WTC11 (cell line): Measurements from ENCODE around the gene CDCA4. TPM values are rescaled to one million over a fixed set of nuclear protein-coding genes. Genes with fewer than 3 reads are reported as not detected.

ENCODE experiments used
- ATAC-seq: fragments of 200-7000 bp; cut with Tn5 transposase; 2 replicates; pipeline ENCODE4 v1.10.0; 2021; ENCODE audit warnings: mild to moderate bottlenecking, moderate library complexity
- CTCF ChIA-PET: fragments of 300-600 bp; sonication (Branson Sonifier 250); formaldehyde crosslinking; loops from one replicate; lab custom pipeline; 2021; ENCODE audit warnings: antibody characterized with exemption; lab: Charles Lee
- POLR2A ChIA-PET: fragments of 350-600 bp; sonication (Branson Sonifier 250); formaldehyde crosslinking; loops from one replicate; lab custom pipeline; 2021; ENCODE audit warnings: antibody characterized with exemption; lab: Charles Lee
- DNase-seq: peaks from one replicate; pipeline ENCODE4 v3.0.0; 2021; ENCODE audit warnings: low spot score
- H3K27ac Mint-ChIP-seq: 2 replicates; pipeline ENCODE4 v1.8.0; 2021; ENCODE audit warnings: mixed read lengths
- H3K27me3 Mint-ChIP-seq: 2 replicates; pipeline ENCODE4 v1.8.0; 2021; ENCODE audit warnings: low read depth, mild to moderate bottlenecking, moderate library complexity, mixed read lengths
- H3K36me3 Mint-ChIP-seq: 2 replicates; pipeline ENCODE4 v1.8.0; 2021; ENCODE audit warnings: mixed read lengths
- H3K4me1 Mint-ChIP-seq: 2 replicates; pipeline ENCODE4 v1.8.0; 2022; ENCODE audit warnings: mixed read lengths
- H3K4me3 Mint-ChIP-seq: 2 replicates; pipeline ENCODE4 v1.8.0; 2021; ENCODE audit warnings: mild to moderate bottlenecking, moderate library complexity, mixed read lengths
- H3K9me3 Mint-ChIP-seq: 2 replicates; pipeline ENCODE4 v1.8.0; 2021; ENCODE audit warnings: mixed read lengths
- CDX4 ChIP-seq: fragments of 250-450 bp; sonication (Bioruptor Pico); IDR thresholded peaks from 2 replicates; pipeline ENCODE4 v1.9.0; 2021; ENCODE audit warnings: moderate library complexity, mild to moderate bottlenecking, inconsistent platforms, borderline replicate concordance
- ERG ChIP-seq: fragments of 250-450 bp; sonication (Bioruptor Pico); IDR thresholded peaks from 2 replicates; pipeline ENCODE4 v1.8.0; 2021; ENCODE audit warnings: mild to moderate bottlenecking
- FOXJ3 ChIP-seq: sonication (generic); formaldehyde crosslinking; IDR thresholded peaks from 2 replicates; pipeline ENCODE4 v1.9.0; 2021; ENCODE audit warnings: missing genetic modification reagents, mild to moderate bottlenecking, borderline replicate concordance
- FOXK1 ChIP-seq: sonication (generic); formaldehyde crosslinking; IDR thresholded peaks from 2 replicates; pipeline ENCODE4 v1.8.0; 2022; ENCODE audit warnings: mild to moderate bottlenecking, moderate library complexity, missing genetic modification reagents
- HMGA2 ChIP-seq: fragments of 250-450 bp; sonication (Bioruptor Pico); IDR thresholded peaks from 2 replicates; pipeline ENCODE4 v1.4.0; 2021; ENCODE audit warnings: mild to moderate bottlenecking, moderate library complexity
- KAT7 ChIP-seq: sonication (generic); formaldehyde crosslinking; IDR thresholded peaks from 2 replicates; pipeline ENCODE4 v1.8.1; 2023; ENCODE audit warnings: missing genetic modification reagents, mild to moderate bottlenecking, borderline replicate concordance
- MLX ChIP-seq: sonication (generic); formaldehyde crosslinking; IDR thresholded peaks from 2 replicates; pipeline ENCODE4 v1.8.1; 2023; ENCODE audit warnings: mild to moderate bottlenecking, missing genetic modification reagents, moderate library complexity
- MXD4 ChIP-seq: fragments of 250-450 bp; sonication (Bioruptor Pico); IDR thresholded peaks from 2 replicates; pipeline ENCODE4 v1.8.0; 2021; ENCODE audit warnings: mild to moderate bottlenecking, moderate library complexity, borderline replicate concordance
- PRDM15 ChIP-seq: sonication (generic); formaldehyde crosslinking; IDR thresholded peaks from 2 replicates; pipeline ENCODE4 v1.8.0; 2022; ENCODE audit warnings: missing genetic modification reagents
- PRRX2 ChIP-seq: fragments of 250-450 bp; sonication (Bioruptor Pico); IDR thresholded peaks from 2 replicates; pipeline ENCODE4 v1.8.0; 2021; ENCODE audit warnings: mild to moderate bottlenecking
- RELA ChIP-seq: sonication (generic); formaldehyde crosslinking; IDR thresholded peaks from 2 replicates; pipeline ENCODE4 v1.8.1; 2022; ENCODE audit warnings: missing genetic modification reagents, mild to moderate bottlenecking, borderline replicate concordance
- SMAD3 ChIP-seq: sonication (generic); formaldehyde crosslinking; IDR thresholded peaks from 2 replicates; pipeline ENCODE4 v1.8.0; 2022; ENCODE audit warnings: missing genetic modification reagents, mild to moderate bottlenecking, borderline replicate concordance
- SMAD4 ChIP-seq: sonication (generic); formaldehyde crosslinking; IDR thresholded peaks from 2 replicates; pipeline ENCODE4 v1.8.0; 2022; ENCODE audit warnings: mild to moderate bottlenecking, missing genetic modification reagents
- USF1 ChIP-seq: sonication (generic); formaldehyde crosslinking; IDR thresholded peaks from 2 replicates; pipeline ENCODE4 v1.8.0; 2022; ENCODE audit warnings: mild to moderate bottlenecking, missing genetic modification reagents
- USF2 ChIP-seq: sonication (generic); formaldehyde crosslinking; IDR thresholded peaks from 2 replicates; pipeline ENCODE4 v1.8.1; 2023; ENCODE audit warnings: mild to moderate bottlenecking, missing genetic modification reagents, moderate library complexity
- ZNF138 ChIP-seq: sonication (generic); formaldehyde crosslinking; conservative IDR thresholded peaks from 2 replicates; pipeline ENCODE4 v1.8.1; 2022; ENCODE audit warnings: mild to moderate bottlenecking, moderate library complexity, missing genetic modification reagents
- ZNF512 ChIP-seq: sonication (generic); formaldehyde crosslinking; IDR thresholded peaks from 2 replicates; pipeline ENCODE4 v1.8.1; 2022; ENCODE audit warnings: missing genetic modification reagents, borderline replicate concordance
- ZSCAN18 ChIP-seq: fragments of 250-450 bp; sonication (Bioruptor Pico); IDR thresholded peaks from 2 replicates; pipeline ENCODE4 v2.1.2; 2022; ENCODE audit warnings: mild to moderate bottlenecking, moderate library complexity
- total RNA-seq: library from RNA; stranded (reverse); gene quantifications from 3 replicates; pipeline ENCODE4 v1.2.3, GENCODE V29; 2021

The CDCA4 gene
- total RNA-seq, 1 experiment from 2014 or later = 63.3 TPM

GRCh38 chr14:104984056-104984894 lies 36.6 kb downstream of the CDCA4 start:
- CTCF ChIA-PET = interaction anchor here (1.0 to 2.7 kb wide), 6 partner anchors 9 to 62 kb away, joined by 3 to 24 read pairs (median 4); partner anchors contain the start of gene CDCA4
- H3K4me1 Mint-ChIP-seq = 0 out of 2 replicates have a peak, but pooled peaks cover 4% of the 10 kb centered on the region
- no peak overlapping the region for H3K27ac Mint-ChIP-seq
- ATAC-seq (no peak), DNase-seq (no peak)
- peaks cover 20% of the 10 kb centered on the region for H3K27me3 Mint-ChIP-seq
- TF ChIP-seq MXD4 (no peak), KAT7 (CRISPR knock-in tag) (no peak), USF2 (no peak), MLX (CRISPR knock-in tag) (no peak), SMAD4 (CRISPR knock-in tag) (no peak), CDX4 (CRISPR knock-in tag) (no peak), ZNF138 (CRISPR knock-in tag) (no peak), HMGA2 (no peak), FOXJ3 (CRISPR knock-in tag) (no peak), ERG (CRISPR knock-in tag) (no peak), PRRX2 (CRISPR knock-in tag) (no peak), ZNF512 (CRISPR knock-in tag) (no peak), RELA (no peak), FOXK1 (CRISPR knock-in tag) (no peak), ZSCAN18 (CRISPR knock-in tag) (no peak), PRDM15 (no peak), USF1 (CRISPR knock-in tag) (no peak), SMAD3 (CRISPR knock-in tag) (no peak)
- TF ChIP-seq, all 79 proteins: peak for 0
- H3K4me3 Mint-ChIP-seq = peak overlapping the region; percentile 52
- H3K9me3 Mint-ChIP-seq = no peaks in the 10 kb centered on the region
- no peaks in the 10 kb centered on the region for H3K36me3 Mint-ChIP-seq
- POLR2A ChIA-PET = no interaction called here
